ENCODE results near the gene AP1M2. TPM values are rescaled to one million over a fixed set of nuclear protein-coding genes. Genes with fewer than 3 reads are reported as not detected.
A peak's percentile ranks its signal among the peaks of the same experiment; 100 is the strongest.

Gene AP1M2
- total and polyA plus RNA-seq, 2 experiments from 2014 or later: 66.5 to 69.4 TPM

GRCh38 chr19:10586396-10586795 is 716 bp downstream of the AP1M2 start:
- Histone ChIP-seq H3K27ac (peak overlapping the region; percentile 71), H3K4me2 (peak overlapping the region; percentile 78)
- WGBS (ENCODE audit: low lambda C conversion rate, missing lambda C conversion rate): 67% methylated on average over 6 of the region's 6 CpGs

DNA sequence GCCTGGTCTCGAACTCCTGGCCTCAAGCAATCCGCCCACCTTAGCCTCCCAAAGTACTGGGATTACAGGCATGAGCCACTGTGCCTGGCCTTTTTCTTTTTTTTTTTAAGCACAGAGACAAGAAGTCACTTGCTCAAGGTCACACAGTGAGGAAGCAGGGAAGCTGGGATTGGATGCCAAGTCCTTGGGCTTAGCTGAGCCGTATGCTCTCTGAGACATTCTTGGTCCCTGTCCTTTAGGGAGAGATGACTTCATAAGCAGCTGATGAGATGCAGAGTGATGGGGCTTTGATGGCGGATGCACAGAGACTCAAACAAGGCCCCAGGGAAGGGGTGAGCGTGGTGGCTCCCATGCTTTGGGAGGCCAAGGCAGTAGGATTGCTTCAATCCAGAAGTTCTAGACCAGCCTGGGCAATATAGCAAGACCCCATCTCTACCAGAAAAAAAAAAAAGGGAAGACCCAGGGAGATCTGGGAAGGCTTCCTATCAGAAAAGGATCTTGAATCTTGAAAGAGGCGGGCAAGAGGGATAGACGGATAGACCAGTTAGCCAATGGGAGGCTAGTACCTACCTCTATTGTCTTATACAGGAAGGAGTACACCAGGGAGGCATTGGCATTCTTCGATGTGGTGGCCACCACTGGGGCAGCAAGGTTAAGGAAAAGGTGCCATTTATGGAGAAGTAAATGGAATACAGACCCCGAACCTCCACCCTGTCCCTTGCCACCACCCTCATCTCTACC is 3.9 kb downstream of the AP1M2 start:
- no peaks in the 10 kb centered on the region for H3K27me3 ChIP-seq
- no peak for TF ChIP-seq EZH2 (IDR thresholded peaks at IDR 0.05; ENCODE audit: borderline replicate concordance)
- TF ChIP-seq CTCF (IDR thresholded peaks at IDR 0.05; ENCODE audit: poor library complexity): no peak
- TF ChIP-seq EZH2phosphoT487 (IDR thresholded peaks at IDR 0.05; ENCODE audit: low read depth, severe bottlenecking, unreplicated experiment): no peak
- no peak overlapping the region for H2AFZ ChIP-seq
- no peaks in the 10 kb centered on the region for H4K20me1 ChIP-seq (ENCODE audit: insufficient read depth, poor library complexity, severe bottlenecking)
- no peaks in the 10 kb centered on the region for H3K36me3 ChIP-seq (replicated peaks; ENCODE audit: insufficient read depth, low read depth)
- no peak for DNase-seq (ENCODE audit: low spot score)
- no peak overlapping the region for H3K27ac ChIP-seq
- H3K4me3 ChIP-seq: no peak overlapping the region
- no peaks in the 10 kb centered on the region for H3K9me2 ChIP-seq (replicated peaks; ENCODE audit: insufficient read depth)
- peaks cover 7% of the 10 kb centered on the region for H3K79me2 ChIP-seq
- H3K4me1 ChIP-seq (ENCODE audit: insufficient read depth): no peaks in the 10 kb centered on the region
- no peaks in the 10 kb centered on the region for H3K9me3 ChIP-seq (ENCODE audit: low read depth)
- H3K4me2 ChIP-seq: no peak overlapping the region
- WGBS (ENCODE audit: low lambda C conversion rate, missing lambda C conversion rate): 93% methylated on average over 9 of the region's 9 CpGs

More at GRCh38 chr19:10586396-10586795, 716 bp downstream of the AP1M2 start:
- no peaks in the 10 kb centered on the region for H4K20me1 ChIP-seq (ENCODE audit: insufficient read depth, poor library complexity, severe bottlenecking)
- TF ChIP-seq EZH2phosphoT487 (IDR thresholded peaks at IDR 0.05; ENCODE audit: low read depth, severe bottlenecking, unreplicated experiment) (no peak), EZH2 (IDR thresholded peaks at IDR 0.05; ENCODE audit: borderline replicate concordance) (no peak), CTCF (IDR thresholded peaks at IDR 0.05; ENCODE audit: poor library complexity) (no peak)
- H2AFZ ChIP-seq: peak overlapping the region; percentile 80
- no peaks in the 10 kb centered on the region for H3K27me3 ChIP-seq
- no peaks in the 10 kb centered on the region for H3K9me3 ChIP-seq (ENCODE audit: low read depth)
- no peaks in the 10 kb centered on the region for H3K9me2 ChIP-seq (replicated peaks; ENCODE audit: insufficient read depth)
- no peaks in the 10 kb centered on the region for H3K4me1 ChIP-seq (ENCODE audit: insufficient read depth)
- peak overlapping the region; percentile 61 for H3K4me3 ChIP-seq
- H3K36me3 ChIP-seq (replicated peaks; ENCODE audit: insufficient read depth, low read depth): no peaks in the 10 kb centered on the region
- DNase-seq (ENCODE audit: low spot score): no peak
- H3K79me2 ChIP-seq: peaks cover 7% of the 10 kb centered on the region

DNA sequence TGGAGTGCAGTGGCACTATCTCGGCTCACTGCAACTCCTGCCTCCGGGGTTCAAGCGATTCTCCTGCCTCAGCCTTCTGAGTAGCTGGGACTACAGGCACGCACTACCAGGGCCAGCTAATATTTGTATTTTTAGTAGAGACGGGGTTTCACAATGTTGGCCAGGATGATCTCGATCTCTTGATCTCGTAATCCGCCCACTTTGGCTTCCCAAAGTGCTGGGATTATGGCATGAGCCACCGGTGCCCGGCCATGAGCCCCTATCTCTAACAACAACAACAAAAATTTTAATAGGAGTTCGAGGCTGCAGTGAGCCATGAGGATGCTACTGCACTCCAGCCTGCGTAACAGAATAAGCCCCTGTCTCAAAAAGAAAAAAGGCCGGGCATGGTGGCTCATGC is 5.0 kb downstream of the AP1M2 start:
- no peak overlapping the region for H3K4me3 ChIP-seq
- no peaks in the 10 kb centered on the region for H3K4me1 ChIP-seq (ENCODE audit: insufficient read depth)
- no peak for TF ChIP-seq EZH2phosphoT487 (IDR thresholded peaks at IDR 0.05; ENCODE audit: low read depth, severe bottlenecking, unreplicated experiment)
- no peak for TF ChIP-seq EZH2 (IDR thresholded peaks at IDR 0.05; ENCODE audit: borderline replicate concordance)
- no peak for TF ChIP-seq CTCF (IDR thresholded peaks at IDR 0.05; ENCODE audit: poor library complexity)
- H3K27me3 ChIP-seq: no peaks in the 10 kb centered on the region
- no peak overlapping the region for H3K4me2 ChIP-seq
- H4K20me1 ChIP-seq (ENCODE audit: insufficient read depth, poor library complexity, severe bottlenecking): no peaks in the 10 kb centered on the region
- no peaks in the 10 kb centered on the region for H3K9me2 ChIP-seq (replicated peaks; ENCODE audit: insufficient read depth)
- H3K36me3 ChIP-seq (replicated peaks; ENCODE audit: insufficient read depth, low read depth): no peaks in the 10 kb centered on the region
- no peak overlapping the region for H2AFZ ChIP-seq
- H3K27ac ChIP-seq: no peak overlapping the region
- 96% methylated on average over 13 of the region's 13 CpGs for WGBS (ENCODE audit: low lambda C conversion rate, missing lambda C conversion rate)
- peaks cover 7% of the 10 kb centered on the region for H3K79me2 ChIP-seq
- no peak for DNase-seq (ENCODE audit: low spot score)
- H3K9me3 ChIP-seq (ENCODE audit: low read depth): no peaks in the 10 kb centered on the region

All from hepatocyte (in vitro differentiated cells).